SU-DHL-6 (cell line): ENCODE results near the gene SLC44A5.

Experiments
- H2AFZ ChIP-seq: fragments of 200-600 bp; sonication (generic); 2 replicates; pipeline ENCODE4 v1.6.1; 2014; ENCODE audit warnings: low read depth, mild to moderate bottlenecking, moderate library complexity, mixed read lengths, antibody characterized with exemption, low read length; ENCODE audit not compliant: severe bottlenecking
- H3F3A ChIP-seq: fragments of 200-600 bp; shearing (Covaris generic); 2 replicates; pipeline ENCODE4 v1.6.0; 2016; ENCODE audit warnings: antibody characterized with exemption, mild to moderate bottlenecking; ENCODE audit not compliant: insufficient read depth
- H3K27ac ChIP-seq: fragments of 200-600 bp; sonication (generic); 2 replicates; pipeline ENCODE4 v1.5.1; 2016; ENCODE audit warnings: low read depth, mild to moderate bottlenecking, low read length, moderate library complexity, mixed read lengths
- H3K27me3 ChIP-seq: fragments of 200-600 bp; sonication (generic), shearing (Covaris generic); 2 replicates; pipeline ENCODE4 v1.6.0; 2014; ENCODE audit warnings: mild to moderate bottlenecking, low read length
- H3K36me3 ChIP-seq: fragments of 200-600 bp; sonication (generic); 2 replicates; pipeline ENCODE4 v1.6.1; 2014; ENCODE audit warnings: mild to moderate bottlenecking, low read length, mixed read lengths
- H3K4me2 ChIP-seq: fragments of 300-600, 200-600 bp; shearing (Covaris generic), sonication (generic); 2 replicates; pipeline ENCODE4 v1.6.0; 2014; ENCODE audit warnings: low read length, low read depth, mild to moderate bottlenecking; ENCODE audit not compliant: poor library complexity, severe bottlenecking
- H3K4me3 ChIP-seq: fragments of 200-600 bp; sonication (generic); 2 replicates; pipeline ENCODE4 v1.5.1; 2014; ENCODE audit warnings: antibody characterized with exemption, low read length, mild to moderate bottlenecking, mixed read lengths; ENCODE audit not compliant: insufficient read depth, poor library complexity, severe bottlenecking
- H3K79me2 ChIP-seq: fragments of 200-600 bp; sonication (generic); 2 replicates; pipeline ENCODE4 v1.6.1; 2014; ENCODE audit warnings: mild to moderate bottlenecking, low read length, moderate library complexity; ENCODE audit not compliant: insufficient read depth
- H3K9ac ChIP-seq: fragments of 200-600 bp; sonication (generic); 2 replicates; pipeline ENCODE4 v1.7.0; 2014; ENCODE audit warnings: mild to moderate bottlenecking, low read length
- H3K9me2 ChIP-seq: fragments of 200-600 bp; sonication (generic); replicated peaks from 2 replicates; pipeline ENCODE4 v1.6.1; 2014; ENCODE audit warnings: low read length; ENCODE audit not compliant: insufficient read depth
- H3K9me3 ChIP-seq: fragments of 200-600 bp; sonication (generic); 2 replicates; pipeline ENCODE4 v1.6.1; 2014; ENCODE audit warnings: low read length, mixed read lengths; ENCODE audit not compliant: insufficient read depth
- H4K20me1 ChIP-seq: fragments of 200-600 bp; sonication (generic); 2 replicates; pipeline ENCODE4 v1.6.1; 2014; ENCODE audit warnings: low read depth, mild to moderate bottlenecking, antibody characterized with exemption, low read length, moderate library complexity, mixed read lengths
- EZH2phosphoT487 ChIP-seq: fragments of 200-600 bp; sonication (generic), shearing (Covaris generic); conservative IDR thresholded peaks from 2 replicates; pipeline ENCODE4 v1.6.1; 2018; ENCODE audit warnings: mild to moderate bottlenecking, antibody characterized with exemption, low read length, moderate library complexity, mixed read lengths
- TF ChIP-seq, protein P1 (sequence below): fragments of 200-600 bp; sonication (generic); IDR thresholded peaks from one replicate; pipeline ENCODE4 v1.5.1; 2017; ENCODE audit warnings: antibody characterized with exemption, mild to moderate bottlenecking, low read length, moderate library complexity; ENCODE audit not compliant: insufficient read depth, poor library complexity, severe bottlenecking

SLC44A5 gene

DNA sequence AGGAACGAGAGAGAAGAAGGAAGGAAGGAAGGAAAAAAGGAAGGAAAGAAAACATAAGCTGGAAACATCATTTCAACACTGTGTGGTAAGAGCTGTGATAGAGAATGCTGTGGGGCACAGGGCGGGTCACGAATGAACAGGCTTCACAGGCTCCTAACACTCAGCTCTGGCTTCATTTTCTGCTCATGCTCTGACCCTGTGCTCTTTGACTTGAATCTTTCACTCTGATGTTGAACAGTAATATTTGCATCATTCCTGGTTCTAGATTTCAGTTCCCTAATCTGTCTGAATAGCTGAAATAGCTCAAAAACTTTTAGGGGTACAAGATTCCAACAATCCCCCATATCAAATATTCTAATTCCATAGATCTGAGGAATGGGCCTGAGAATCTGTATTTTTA, 269.4 kb downstream of the SLC44A5 start:
- Histone ChIP-seq H3K79me2 (no peaks in the 10 kb centered on the region), H3K4me2 (no peak overlapping the region), H3F3A (no peaks in the 10 kb centered on the region), H3K27ac (no peak overlapping the region), H3K36me3 (no peaks in the 10 kb centered on the region), H3K9me2 (no peaks in the 10 kb centered on the region), H3K9me3 (no peaks in the 10 kb centered on the region), H2AFZ (no peak overlapping the region), H3K27me3 (no peaks in the 10 kb centered on the region), H3K9ac (no peak overlapping the region), H4K20me1 (no peaks in the 10 kb centered on the region), H3K4me3 (no peak overlapping the region)
- TF ChIP-seq, protein P1, sequence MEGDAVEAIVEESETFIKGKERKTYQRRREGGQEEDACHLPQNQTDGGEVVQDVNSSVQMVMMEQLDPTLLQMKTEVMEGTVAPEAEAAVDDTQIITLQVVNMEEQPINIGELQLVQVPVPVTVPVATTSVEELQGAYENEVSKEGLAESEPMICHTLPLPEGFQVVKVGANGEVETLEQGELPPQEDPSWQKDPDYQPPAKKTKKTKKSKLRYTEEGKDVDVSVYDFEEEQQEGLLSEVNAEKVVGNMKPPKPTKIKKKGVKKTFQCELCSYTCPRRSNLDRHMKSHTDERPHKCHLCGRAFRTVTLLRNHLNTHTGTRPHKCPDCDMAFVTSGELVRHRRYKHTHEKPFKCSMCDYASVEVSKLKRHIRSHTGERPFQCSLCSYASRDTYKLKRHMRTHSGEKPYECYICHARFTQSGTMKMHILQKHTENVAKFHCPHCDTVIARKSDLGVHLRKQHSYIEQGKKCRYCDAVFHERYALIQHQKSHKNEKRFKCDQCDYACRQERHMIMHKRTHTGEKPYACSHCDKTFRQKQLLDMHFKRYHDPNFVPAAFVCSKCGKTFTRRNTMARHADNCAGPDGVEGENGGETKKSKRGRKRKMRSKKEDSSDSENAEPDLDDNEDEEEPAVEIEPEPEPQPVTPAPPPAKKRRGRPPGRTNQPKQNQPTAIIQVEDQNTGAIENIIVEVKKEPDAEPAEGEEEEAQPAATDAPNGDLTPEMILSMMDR = no peak
- TF ChIP-seq EZH2phosphoT487 = no peak

DNA sequence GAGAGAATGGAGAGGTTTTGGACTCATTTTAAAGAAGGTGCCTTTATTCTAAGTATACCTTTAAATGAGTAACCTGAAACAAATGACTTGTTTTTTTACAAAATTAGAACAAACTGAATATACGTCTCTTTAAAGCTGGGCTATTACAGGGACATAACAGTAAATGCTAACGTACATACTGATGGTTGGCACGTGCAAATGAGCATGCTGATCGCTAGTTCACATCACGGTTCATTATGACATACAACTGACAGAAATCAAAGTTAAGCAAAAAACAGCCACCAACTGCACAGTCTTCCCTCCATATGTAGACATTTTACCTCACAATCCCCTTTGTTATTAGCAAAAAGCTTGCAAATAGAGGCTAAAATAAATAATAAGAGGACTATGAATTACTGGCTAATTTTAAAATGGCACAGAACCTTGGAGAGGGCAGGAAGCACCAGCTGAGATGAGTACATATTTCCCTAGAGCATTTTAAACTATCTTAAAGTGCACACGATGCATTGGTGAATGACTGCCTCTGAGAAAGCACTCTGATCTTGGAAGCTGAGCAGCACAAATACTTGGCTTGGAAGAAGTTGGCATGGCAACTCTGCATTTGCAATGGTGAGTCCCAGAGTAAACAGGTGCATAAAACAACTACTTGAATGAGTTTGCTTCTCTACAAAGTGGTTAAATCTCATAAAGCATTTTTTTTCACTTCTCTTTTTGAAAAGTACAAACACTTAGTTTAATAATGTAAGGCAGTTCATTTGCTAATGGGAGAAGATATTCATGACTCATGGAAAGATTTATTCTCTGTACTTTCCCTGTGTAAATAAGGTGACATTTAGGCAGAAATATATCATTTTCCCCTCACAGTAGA, 272.1 kb downstream of the SLC44A5 start:
- no peak overlapping the region for H3K4me2 ChIP-seq
- H3F3A ChIP-seq = no peaks in the 10 kb centered on the region
- no peak for TF ChIP-seq EZH2phosphoT487
- TF ChIP-seq, protein P1 = no peak
- H3K36me3 ChIP-seq = no peaks in the 10 kb centered on the region
- no peaks in the 10 kb centered on the region for H3K9me3 ChIP-seq
- H3K9me2 ChIP-seq = no peaks in the 10 kb centered on the region
- no peaks in the 10 kb centered on the region for H4K20me1 ChIP-seq
- no peak overlapping the region for H2AFZ ChIP-seq
- no peak overlapping the region for H3K4me3 ChIP-seq
- no peak overlapping the region for H3K27ac ChIP-seq
- H3K79me2 ChIP-seq = no peaks in the 10 kb centered on the region
- no peaks in the 10 kb centered on the region for H3K27me3 ChIP-seq
- H3K9ac ChIP-seq = no peak overlapping the region

DNA sequence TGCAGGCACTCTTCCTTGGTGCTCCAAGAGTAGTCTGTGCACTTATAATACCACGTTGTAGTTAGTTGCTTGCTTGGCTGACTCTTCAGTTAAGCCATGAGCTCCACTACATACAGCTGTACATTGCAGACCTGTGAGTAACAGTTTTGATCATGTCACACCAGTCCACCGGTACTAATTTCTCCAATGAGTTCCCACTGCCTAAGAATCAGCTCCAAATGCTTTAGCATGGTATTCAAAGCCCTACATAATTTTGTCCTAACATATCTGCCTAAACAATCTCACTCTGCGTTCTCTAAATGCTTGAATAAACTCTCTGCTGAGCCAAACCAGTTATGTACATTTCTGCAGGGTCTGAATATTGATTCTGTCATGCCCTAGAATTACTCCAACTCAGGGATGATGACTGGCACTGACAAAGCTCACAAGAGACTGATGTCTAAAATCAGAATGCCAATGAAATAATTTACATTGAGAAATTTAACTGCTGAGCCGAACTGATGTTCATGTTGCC, 276.0 kb downstream of the SLC44A5 start:
- Histone ChIP-seq H3K9me3 (no peaks in the 10 kb centered on the region), H2AFZ (no peak overlapping the region), H3K4me2 (no peak overlapping the region), H3F3A (no peaks in the 10 kb centered on the region), H3K79me2 (no peaks in the 10 kb centered on the region), H4K20me1 (no peaks in the 10 kb centered on the region), H3K36me3 (no peaks in the 10 kb centered on the region), H3K4me3 (no peak overlapping the region), H3K9ac (no peak overlapping the region), H3K9me2 (no peaks in the 10 kb centered on the region), H3K27ac (no peak overlapping the region), H3K27me3 (no peaks in the 10 kb centered on the region)
- TF ChIP-seq, protein P1 = no peak
- no peak for TF ChIP-seq EZH2phosphoT487
